Measurements from ENCODE around the gene FCER1G.
"Not testable (repeated sequence)": the region's sequence is repeated elsewhere in the genome, so short reads cannot be mapped to it uniquely, and the experiment has no call there.

FCER1G gene

DNA sequence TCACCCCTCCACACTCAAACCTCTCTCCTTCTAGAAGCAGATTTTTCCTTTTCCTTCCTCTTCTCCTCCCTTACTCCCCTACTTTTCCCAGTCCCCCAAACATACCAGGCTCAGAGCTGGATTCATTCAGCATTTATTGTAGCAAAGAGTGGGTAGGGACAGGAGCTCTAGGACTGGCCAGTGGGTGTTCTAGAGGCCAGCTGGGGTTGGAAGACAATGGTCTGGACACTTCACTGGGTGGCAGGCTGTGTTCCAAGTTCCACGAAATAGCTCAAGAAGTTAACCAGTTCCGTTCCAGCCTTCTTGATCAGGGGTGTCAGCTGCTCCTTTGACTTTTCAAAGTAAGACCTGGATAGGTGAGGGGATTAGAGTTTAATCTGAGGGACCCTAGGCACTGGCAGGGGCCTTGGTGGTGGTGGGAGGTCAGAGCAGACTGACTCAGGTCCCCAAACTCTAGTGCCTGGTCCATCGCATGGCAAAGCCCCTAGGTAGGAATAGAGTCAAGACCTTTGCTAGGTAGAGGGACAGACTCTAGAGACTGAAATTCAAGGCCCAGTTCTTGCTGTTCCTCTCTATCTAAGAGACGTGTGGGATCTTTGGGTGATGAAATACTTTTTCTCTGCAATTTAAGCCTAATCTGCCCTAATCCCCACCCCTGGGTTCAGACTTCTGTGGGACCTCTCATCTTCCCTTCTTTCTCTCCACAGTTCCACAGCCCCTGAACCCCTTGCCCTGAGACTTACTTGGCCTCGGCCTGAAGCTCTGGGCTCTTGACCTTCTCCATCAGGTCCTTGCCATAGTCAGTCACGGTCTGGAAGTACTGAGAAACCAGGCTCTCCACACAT, 7.3 kb downstream of the FCER1G start (continued):
- TF ChIP-seq GLIS1 (tag by site-specific recombination; IDR thresholded peaks at IDR 0.05) (no peak), ZNF791 (tag by site-specific recombination; IDR thresholded peaks at IDR 0.05) (no peak)

DNA sequence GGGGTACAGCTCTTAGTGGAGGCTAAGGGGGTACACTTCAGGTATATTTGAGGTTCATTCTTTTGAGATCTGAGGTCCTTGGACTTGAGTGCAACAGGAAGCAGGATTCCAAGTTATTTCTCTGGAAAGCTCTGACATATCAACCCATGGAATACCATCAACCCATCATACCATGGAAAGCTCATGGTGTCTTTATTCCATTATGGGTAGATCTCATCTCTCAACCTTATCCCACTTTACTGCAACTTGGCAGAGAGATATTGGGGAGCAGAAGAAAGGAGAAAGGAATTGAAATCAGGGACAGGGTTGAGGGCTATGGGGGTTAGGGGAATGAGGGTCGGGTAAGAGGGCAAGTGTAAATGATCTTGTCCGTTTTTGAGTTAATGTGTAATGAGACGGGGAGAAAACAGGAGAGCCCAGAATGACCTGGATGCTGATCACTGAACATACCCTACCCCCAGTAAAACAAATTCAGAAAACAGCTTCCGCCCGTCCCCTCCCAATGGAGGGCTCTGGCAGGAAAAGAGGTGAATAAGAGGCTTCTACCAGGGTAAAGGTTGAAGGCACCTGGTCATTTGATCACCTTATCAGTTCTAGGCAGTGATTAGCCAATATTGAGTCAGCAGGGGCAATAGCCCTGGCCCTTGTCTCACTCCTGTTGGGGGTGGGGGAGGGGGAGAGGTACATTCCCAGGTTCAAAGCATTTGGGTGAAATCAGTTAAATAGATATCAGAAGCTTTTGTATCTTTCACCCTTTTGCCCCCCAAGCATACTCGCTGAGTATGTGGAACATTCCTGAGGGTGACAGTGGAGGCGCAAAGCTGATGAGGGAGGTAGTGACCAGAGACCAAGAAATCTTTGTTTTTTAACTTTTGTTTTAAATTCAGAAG, 9.0 kb downstream of the FCER1G start:
- H3K36me3 ChIP-seq (ENCODE audit: control insufficient read depth in 2 of 2, insufficient read depth in 1 of 2, low read length in 2 of 2) = peaks cover 0 to 12% of the 10 kb centered on the region in 2 experiments; a peak in 1 of 3 replicates
- TF ChIP-seq ZNF658 (tag by site-specific recombination; IDR thresholded peaks at IDR 0.05) (no peak), ZNF560 (tag by site-specific recombination; IDR thresholded peaks at IDR 0.05; ENCODE audit: borderline replicate concordance) (no peak), ZBTB20 (tag by site-specific recombination; IDR thresholded peaks at IDR 0.05) (no peak), ZNF202 (tag by site-specific recombination; IDR thresholded peaks at IDR 0.05; ENCODE audit: borderline replicate concordance) (no peak), SP3 (tag by site-specific recombination; IDR thresholded peaks at IDR 0.05) (no peak), ZNF596 (tag by site-specific recombination; IDR thresholded peaks at IDR 0.05) (no peak), ZNF501 (tag by site-specific recombination; IDR thresholded peaks at IDR 0.05) (no peak), TCF7L2 (IDR thresholded peaks at IDR 0.05; ENCODE audit: borderline replicate concordance, low read depth, low read length) (no peak)
- TF ChIP-seq, protein P1, sequence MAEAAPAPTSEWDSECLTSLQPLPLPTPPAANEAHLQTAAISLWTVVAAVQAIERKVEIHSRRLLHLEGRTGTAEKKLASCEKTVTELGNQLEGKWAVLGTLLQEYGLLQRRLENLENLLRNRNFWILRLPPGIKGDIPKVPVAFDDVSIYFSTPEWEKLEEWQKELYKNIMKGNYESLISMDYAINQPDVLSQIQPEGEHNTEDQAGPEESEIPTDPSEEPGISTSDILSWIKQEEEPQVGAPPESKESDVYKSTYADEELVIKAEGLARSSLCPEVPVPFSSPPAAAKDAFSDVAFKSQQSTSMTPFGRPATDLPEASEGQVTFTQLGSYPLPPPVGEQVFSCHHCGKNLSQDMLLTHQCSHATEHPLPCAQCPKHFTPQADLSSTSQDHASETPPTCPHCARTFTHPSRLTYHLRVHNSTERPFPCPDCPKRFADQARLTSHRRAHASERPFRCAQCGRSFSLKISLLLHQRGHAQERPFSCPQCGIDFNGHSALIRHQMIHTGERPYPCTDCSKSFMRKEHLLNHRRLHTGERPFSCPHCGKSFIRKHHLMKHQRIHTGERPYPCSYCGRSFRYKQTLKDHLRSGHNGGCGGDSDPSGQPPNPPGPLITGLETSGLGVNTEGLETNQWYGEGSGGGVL (tag by site-specific recombination; IDR thresholded peaks at IDR 0.05) = no peak
- TF ChIP-seq, protein P2, sequence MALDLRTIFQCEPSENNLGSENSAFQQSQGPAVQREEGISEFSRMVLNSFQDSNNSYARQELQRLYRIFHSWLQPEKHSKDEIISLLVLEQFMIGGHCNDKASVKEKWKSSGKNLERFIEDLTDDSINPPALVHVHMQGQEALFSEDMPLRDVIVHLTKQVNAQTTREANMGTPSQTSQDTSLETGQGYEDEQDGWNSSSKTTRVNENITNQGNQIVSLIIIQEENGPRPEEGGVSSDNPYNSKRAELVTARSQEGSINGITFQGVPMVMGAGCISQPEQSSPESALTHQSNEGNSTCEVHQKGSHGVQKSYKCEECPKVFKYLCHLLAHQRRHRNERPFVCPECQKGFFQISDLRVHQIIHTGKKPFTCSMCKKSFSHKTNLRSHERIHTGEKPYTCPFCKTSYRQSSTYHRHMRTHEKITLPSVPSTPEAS (tag by site-specific recombination; IDR thresholded peaks at IDR 0.05) = no peak
- ChIA-PET POLR2A (no interaction called here), CTCF (interaction anchor here (0.7 to 9.7 kb wide), 6 partner anchors 14 to 180 kb away, joined by 3 to 146 read pairs (median 38); partner anchors contain the start of gene NDUFS2)
- H3K4me1 ChIP-seq (ENCODE audit: control insufficient read depth, insufficient read depth, low read length) = peaks cover 4% of the 10 kb centered on the region; the same call in 1 of the 2 replicates
- no peak overlapping the region for H3K4me3 ChIP-seq (ENCODE audit: low read depth, low read length)
- H3K9me3 ChIP-seq (ENCODE audit: control insufficient read depth, insufficient read depth, low read depth, low read length) = no peaks in the 10 kb centered on the region
- no peak overlapping the region for H3K27ac ChIP-seq (ENCODE audit: extremely low read depth, low read depth, low read length)

DNA sequence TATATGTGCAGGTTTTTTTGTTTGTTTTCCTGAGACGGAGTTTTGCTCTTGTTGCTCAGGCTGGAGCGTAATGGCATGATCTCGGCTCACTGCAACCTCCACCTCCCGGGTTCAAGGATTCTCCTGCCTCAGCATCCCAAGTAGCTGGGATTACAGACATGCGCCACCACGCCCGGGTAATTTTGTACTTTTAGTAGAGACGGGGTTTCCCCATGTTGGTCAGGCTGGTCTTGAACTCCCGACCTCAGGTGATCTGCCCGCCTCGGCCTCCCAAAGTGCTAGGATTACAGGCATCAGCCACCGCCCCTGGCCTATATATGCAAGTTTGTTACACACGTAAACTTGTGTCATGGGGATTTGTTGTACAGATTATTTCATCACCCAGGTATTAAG, 9.6 kb downstream of the FCER1G start:
- CTCF ChIA-PET = interaction anchor here (0.9 to 9.7 kb wide), 7 partner anchors 11 to 158 kb away, joined by 4 to 146 read pairs (median 32); partner anchors contain the start of gene NDUFS2
- H3K27ac ChIP-seq (ENCODE audit: extremely low read depth, low read depth, low read length); H3K4me3 ChIP-seq (ENCODE audit: low read depth, low read length); H3K9me3 ChIP-seq (ENCODE audit: control insufficient read depth, insufficient read depth, low read depth, low read length); H3K4me1 ChIP-seq (ENCODE audit: control insufficient read depth, insufficient read depth, low read length): not testable (repeated sequence)
- POLR2A ChIA-PET = interaction anchor here (1.4 to 1.7 kb wide), 2 partner anchors 22 to 26 kb away, joined by 7 to 22 read pairs; partner anchors contain the start of genes ADAMTS4 and NDUFS2
- peaks cover 0 to 19% of the 10 kb centered on the region in 2 experiments; a peak in 1 of 3 replicates for H3K36me3 ChIP-seq (ENCODE audit: control insufficient read depth in 2 of 2, insufficient read depth in 1 of 2, low read length in 2 of 2)

DNA sequence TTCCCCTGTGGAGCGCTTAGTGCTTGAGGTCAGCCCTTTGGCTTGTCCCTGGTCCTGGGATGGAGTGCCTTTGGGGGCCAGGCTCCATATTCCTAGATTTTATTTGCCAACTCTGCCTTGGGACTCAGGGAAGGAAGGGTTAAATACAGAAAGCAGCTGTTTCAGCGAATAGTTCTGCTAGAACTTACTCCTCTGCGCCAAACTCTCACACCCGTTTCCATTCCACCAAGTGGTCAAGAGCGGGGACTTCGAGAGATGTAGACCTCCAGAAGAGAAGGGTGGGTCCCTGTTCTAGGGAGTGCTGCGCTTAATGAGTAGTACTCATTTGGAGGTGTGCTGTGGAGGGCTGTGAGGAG, 10.1 kb downstream of the FCER1G start:
- Histone ChIP-seq H3K9me3 (ENCODE audit: control insufficient read depth, insufficient read depth, low read depth, low read length) (no peaks in the 10 kb centered on the region), H3K36me3 (ENCODE audit: control insufficient read depth in 2 of 2, insufficient read depth in 1 of 2, low read length in 2 of 2) (peaks cover 0 to 23% of the 10 kb centered on the region in 2 experiments; a peak in 1 of 3 replicates), H3K27ac (ENCODE audit: extremely low read depth, low read depth, low read length) (no peak overlapping the region), H3K4me1 (ENCODE audit: control insufficient read depth, insufficient read depth, low read length) (peaks cover 4% of the 10 kb centered on the region; the same call in 1 of the 2 replicates), H3K4me3 (ENCODE audit: low read depth, low read length) (no peak overlapping the region)
- ChIA-PET CTCF (interaction anchor here (0.8 to 9.7 kb wide), 22 partner anchors 9 to 167 kb away, joined by 3 to 146 read pairs (median 10); partner anchors contain the start of genes FCER1G, NDUFS2, NR1I3 and PCP4L1), POLR2A (interaction anchor here (0.6 to 1.7 kb wide), 14 partner anchors 9 to 204 kb away, joined by 3 to 22 read pairs (median 7); partner anchors contain the start of genes ADAMTS4, B4GALT3, DEDD and F11R)
- no peak for TF ChIP-seq ZNF843 (tag by site-specific recombination; IDR thresholded peaks at IDR 0.05)
- 0 out of 2 replicates have a peak, but pooled peaks have one; percentile 22 for TF ChIP-seq ZNF596 (tag by site-specific recombination; IDR thresholded peaks at IDR 0.05)
- no peak for TF ChIP-seq IKZF3 (tag by site-specific recombination; IDR thresholded peaks at IDR 0.05)
